Endothelial cell of hepatic sinusoid (primary cell): ENCODE data around the gene VENTX.

Source experiments
- in situ Hi-C: cut with HindIII; loops from 2 replicates; pipeline ENCODE4 v1.10.0; 2017; ENCODE audit warnings: low sequenced_read_pairs

Gene VENTX

GRCh38 chr10:133281628-133282372 lies 44.1 kb downstream of the VENTX start:
- in situ Hi-C loops, result no loop called here

DNA sequence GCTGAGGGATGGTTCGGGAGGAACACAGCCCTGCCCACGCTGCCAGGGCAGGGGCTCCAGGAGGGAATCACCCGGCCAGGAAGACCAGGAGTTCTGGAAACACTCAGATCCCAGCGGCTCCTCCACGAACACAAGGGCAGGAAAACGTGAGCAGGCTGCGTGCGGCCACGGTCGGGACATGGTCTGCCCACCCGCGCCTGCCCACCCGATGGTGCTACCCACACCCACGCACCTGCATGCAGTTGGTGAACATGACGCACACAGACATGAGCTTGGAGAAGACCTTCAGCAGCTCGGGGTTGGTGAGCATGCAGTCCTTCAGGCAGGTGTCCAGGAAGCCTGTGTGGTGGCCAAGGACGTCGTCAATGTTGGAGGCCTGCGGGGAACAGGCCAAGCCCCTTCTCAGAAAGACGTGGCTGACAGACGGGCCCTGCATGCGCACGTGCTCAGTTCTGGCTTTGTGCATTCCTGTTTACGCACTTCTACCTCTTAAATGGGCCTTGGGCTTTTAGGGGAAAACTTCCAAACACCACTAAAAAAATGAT lies 45.3 kb downstream of the VENTX start:
- in situ Hi-C loops, result no loop called here

- in situ Hi-C loops, result no loop called here
Observed at GRCh38 chr10:133283931-133284330, 46.3 kb downstream of the VENTX start.

DNA sequence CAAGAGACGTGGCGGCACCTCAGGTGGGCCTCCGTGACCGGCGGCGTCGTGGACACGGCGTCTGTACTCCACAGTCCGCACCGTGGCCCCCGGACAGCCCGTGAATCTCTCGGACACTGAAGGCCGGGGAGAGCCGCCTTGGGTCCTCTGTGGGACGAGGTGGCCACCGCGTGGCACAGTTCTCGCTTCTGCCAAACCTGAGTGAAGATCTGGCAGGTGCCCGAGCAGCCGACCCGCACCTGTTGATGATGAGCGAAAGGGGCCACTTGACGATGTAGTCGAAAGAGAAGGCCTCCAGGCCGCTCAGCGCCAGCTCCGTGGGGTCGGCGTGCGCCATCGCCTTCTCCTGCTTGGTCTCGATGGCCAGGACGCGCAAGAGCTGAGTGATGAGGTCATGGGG lies 47.6 kb downstream of the VENTX start:
- in situ Hi-C loops, result no loop called here

DNA sequence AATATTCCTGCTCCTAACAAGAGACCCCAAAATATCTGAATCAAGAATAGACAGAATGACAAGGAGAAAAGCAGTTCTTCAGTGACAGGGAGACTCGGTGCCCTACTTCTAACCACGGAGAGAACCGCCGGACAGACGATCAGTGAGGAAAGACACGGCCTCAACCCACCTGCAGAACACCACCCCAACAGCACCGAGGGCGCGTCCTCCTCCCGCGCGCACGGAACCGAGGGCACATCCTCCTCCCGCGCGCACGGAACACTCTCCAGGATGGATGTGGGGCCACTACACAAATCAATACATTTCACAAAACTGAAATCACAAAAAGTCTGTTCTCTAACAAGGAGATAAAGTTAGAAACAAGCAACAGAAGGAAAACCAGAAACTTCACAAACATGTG lies 48.7 kb downstream of the VENTX start:
- in situ Hi-C loops, result no loop called here

DNA sequence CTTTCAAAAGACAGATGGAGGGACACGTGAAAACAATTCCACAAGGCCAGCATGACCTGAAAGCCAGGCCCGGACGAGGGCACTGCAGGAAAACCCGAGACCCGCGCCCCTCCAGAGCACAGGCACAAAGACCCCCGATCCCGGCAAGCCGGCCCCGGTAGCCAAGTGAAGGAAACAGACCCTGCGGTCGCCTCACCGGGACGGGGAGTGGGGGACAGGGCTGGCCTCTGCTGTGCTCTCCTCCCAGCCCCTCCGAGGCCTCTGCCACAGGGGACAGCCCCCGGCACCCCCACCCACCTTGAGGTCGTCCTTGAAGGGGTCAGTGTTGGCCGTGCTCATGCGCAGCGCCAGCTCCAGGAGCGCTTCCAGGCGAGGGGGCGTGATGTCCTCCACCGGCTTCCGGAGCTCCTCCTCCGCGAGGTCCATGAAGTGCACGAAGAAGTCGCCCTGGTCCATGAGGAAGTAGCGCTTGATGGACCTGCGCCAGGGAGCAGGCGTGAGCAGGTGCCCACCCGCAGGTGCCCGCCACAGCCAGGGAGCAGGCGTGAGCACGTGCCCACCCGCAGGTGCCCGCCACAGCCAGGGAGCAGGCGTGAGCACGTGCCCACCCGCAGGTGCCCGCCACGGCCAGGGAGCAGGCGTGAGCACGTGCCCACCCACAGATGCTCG lies 50.3 kb downstream of the VENTX start:
- in situ Hi-C loops, result no loop called here

- in situ Hi-C loops, result no loop called here
Observed at GRCh38 chr10:133289761-133290160, 52.1 kb downstream of the VENTX start.
